Measurements from ENCODE around the gene RPTOR.

DNA sequence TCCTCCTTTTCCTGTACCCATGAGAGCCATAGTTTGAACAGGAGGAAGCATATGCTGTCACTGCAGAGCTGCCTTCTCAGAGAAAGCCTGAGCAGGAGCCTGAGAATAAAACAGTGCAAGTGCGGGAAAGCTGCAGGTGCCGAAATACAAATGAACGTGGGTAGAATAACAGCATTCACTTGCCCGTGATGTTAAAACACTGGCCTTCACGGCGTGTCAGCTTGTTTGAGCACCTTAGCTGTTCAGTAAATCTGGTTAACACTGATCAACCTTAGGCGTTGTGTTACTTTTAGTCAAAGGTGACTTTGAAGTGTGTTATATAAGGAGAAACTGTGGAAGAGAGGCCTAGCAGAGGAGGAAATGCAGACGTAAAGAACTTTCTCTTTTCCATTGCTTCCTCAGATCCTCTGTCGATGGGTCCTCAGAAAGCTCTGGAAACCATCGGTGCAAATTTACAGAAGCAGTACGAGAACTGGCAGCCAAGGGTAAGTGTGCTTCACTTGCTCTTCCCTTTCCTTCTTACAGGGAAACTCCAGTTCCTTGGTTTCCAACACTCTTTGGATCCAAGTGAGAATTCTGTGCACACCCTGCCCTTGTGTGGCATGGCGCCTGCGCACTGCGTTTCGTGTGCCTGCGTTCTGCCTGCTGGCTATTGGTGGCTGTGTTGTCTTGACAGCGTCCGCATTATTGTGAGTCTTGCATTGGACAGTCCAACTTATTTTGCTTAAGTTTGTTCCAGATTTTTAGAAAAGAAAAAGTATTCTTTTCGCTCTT lies 98.9 kb downstream of the RPTOR start:
- TF ChIP-seq, protein P1, sequence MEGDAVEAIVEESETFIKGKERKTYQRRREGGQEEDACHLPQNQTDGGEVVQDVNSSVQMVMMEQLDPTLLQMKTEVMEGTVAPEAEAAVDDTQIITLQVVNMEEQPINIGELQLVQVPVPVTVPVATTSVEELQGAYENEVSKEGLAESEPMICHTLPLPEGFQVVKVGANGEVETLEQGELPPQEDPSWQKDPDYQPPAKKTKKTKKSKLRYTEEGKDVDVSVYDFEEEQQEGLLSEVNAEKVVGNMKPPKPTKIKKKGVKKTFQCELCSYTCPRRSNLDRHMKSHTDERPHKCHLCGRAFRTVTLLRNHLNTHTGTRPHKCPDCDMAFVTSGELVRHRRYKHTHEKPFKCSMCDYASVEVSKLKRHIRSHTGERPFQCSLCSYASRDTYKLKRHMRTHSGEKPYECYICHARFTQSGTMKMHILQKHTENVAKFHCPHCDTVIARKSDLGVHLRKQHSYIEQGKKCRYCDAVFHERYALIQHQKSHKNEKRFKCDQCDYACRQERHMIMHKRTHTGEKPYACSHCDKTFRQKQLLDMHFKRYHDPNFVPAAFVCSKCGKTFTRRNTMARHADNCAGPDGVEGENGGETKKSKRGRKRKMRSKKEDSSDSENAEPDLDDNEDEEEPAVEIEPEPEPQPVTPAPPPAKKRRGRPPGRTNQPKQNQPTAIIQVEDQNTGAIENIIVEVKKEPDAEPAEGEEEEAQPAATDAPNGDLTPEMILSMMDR (conservative IDR thresholded peaks at IDR 0.05 in 1 of 2, IDR thresholded peaks at IDR 0.05 in 1 of 2; ENCODE audit: low read depth in 1 of 2, low read length in 2 of 2) = no peak
- TF ChIP-seq EZH2 (IDR thresholded peaks at IDR 0.05; ENCODE audit: low read length, missing control alignments) = no peak
